B cell (primary cell): ENCODE data around the gene MAP3K7.

Experiments used
- CTCF ChIP-seq: fragments of 200-600 bp; IDR thresholded peaks from one replicate; pipeline ENCODE4 v1.8.0; 2022; ENCODE audit warnings: antibody characterized with exemption, mild to moderate bottlenecking
- EZH2 ChIP-seq: IDR thresholded peaks from 2 replicates; pipeline ENCODE4 v1.6.1; 2012; ENCODE audit warnings: borderline replicate concordance, low read depth, mild to moderate bottlenecking, moderate library complexity, low read length; ENCODE audit not compliant: insufficient read depth, poor library complexity, severe bottlenecking

GRCh38 chr6:90583179-90583835 lies 3.6 kb downstream of the MAP3K7 start:
- no peak for TF ChIP-seq CTCF
- no peak for TF ChIP-seq EZH2
